Panc1 (cell line): Measurements from ENCODE around the gene TLK1. TPM values are rescaled to one million over a fixed set of nuclear protein-coding genes. Genes with fewer than 3 reads are reported as not detected.

Experiments
- ATAC-seq: fragments of 200-7000 bp; cut with Tn5 transposase; 2 replicates; pipeline ENCODE4 v1.9.1; 2020; ENCODE audit warnings: mild to moderate bottlenecking, moderate library complexity
- BruUV-seq: library from RNA; stranded (reverse); fragments of 400-500 nt; replicated peaks from 2 replicates; lab custom pipeline; 2021; lab: Mats Ljungman, UMichigan
- CTCF ChIA-PET: fragments of 300-600 bp; sonication (Branson Sonifier 250); formaldehyde crosslinking; loops from one replicate; lab custom pipeline; 2022; ENCODE audit warnings: antibody characterized with exemption; lab: Charles Lee
- POLR2A ChIA-PET: fragments of 300-600 bp; sonication (Branson Sonifier 250); formaldehyde crosslinking; loops from one replicate; lab custom pipeline; 2022; ENCODE audit warnings: antibody characterized with exemption; lab: Charles Lee
- DNase-seq: peaks from one replicate; pipeline ENCODE4 v3.0.0-alpha.2; 2010; ENCODE audit warnings: low read depth, low spot score
- H3K27ac ChIP-seq: 2 replicates; pipeline ENCODE4 v1.5.1; 2011; ENCODE audit warnings: mild to moderate bottlenecking, low read length, inconsistent platforms
- H3K27me3 ChIP-seq: fragments of 200-500 bp; sonication (Bioruptor generic); 2 replicates; pipeline ENCODE4 v1.6.0; 2014; ENCODE audit warnings: low read length, inconsistent platforms; ENCODE audit not compliant: control insufficient read depth, insufficient read depth
- H3K36me3 ChIP-seq: fragments of 200-500 bp; sonication (Bioruptor generic); 2 replicates; pipeline ENCODE4 v1.5.1; 2014; ENCODE audit warnings: inconsistent platforms, mild to moderate bottlenecking, low read length, moderate library complexity; ENCODE audit not compliant: control insufficient read depth, insufficient read depth
- H3K4me1 ChIP-seq: 2 replicates; pipeline ENCODE4 v1.5.1; 2011; ENCODE audit warnings: inconsistent platforms, mild to moderate bottlenecking, low read length, moderate library complexity; ENCODE audit not compliant: control insufficient read depth, insufficient read depth
- H3K4me3 ChIP-seq, 2 experiments: 2 replicates each; pipeline ENCODE4 v1.5.1; 2011 to 2012; ENCODE audit warnings: low read depth in 2 of 2, low read length in 2 of 2, mild to moderate bottlenecking in 2 of 2, inconsistent platforms in 1 of 2, moderate library complexity in 1 of 2
- H3K9me3 ChIP-seq: fragments of 200-500 bp; sonication (Bioruptor generic); 2 replicates; pipeline ENCODE4 v1.5.1; 2014; ENCODE audit warnings: low read depth, mild to moderate bottlenecking, inconsistent platforms, low read length, moderate library complexity; ENCODE audit not compliant: control insufficient read depth, insufficient read depth
- POLR2AphosphoS5 ChIP-seq: IDR thresholded peaks from 2 replicates; pipeline ENCODE4 v1.6.1; 2012; ENCODE audit warnings: mild to moderate bottlenecking, low read depth, low read length, moderate library complexity
- SIN3A ChIP-seq: IDR thresholded peaks from 2 replicates; pipeline ENCODE4 v1.6.1; 2012; ENCODE audit warnings: low read depth, mild to moderate bottlenecking, low read length, moderate library complexity, borderline replicate concordance; ENCODE audit not compliant: insufficient read depth
- TCF7L2 ChIP-seq: IDR thresholded peaks from 2 replicates; pipeline ENCODE4 v1.6.1; 2011; ENCODE audit warnings: mild to moderate bottlenecking, low read depth, low read length, inconsistent platforms
- in situ Hi-C: cut with HindIII; loops from 2 replicates; pipeline ENCODE4 v1.10.0; 2016; ENCODE audit warnings: low sequenced_read_pairs, low pct_unique_long_range_greater_than_20kb
- intact Hi-C: fragments of 100-400 bp; cut with micrococcal nuclease; formaldehyde crosslinking; loops from one replicate; pipeline ENCODE4 v1.10.0; 2022; ENCODE audit not compliant: unreplicated experiment
- total RNA-seq: library from RNA; stranded (reverse); gene quantifications from one replicate; pipeline ENCODE4 v1.2.1, GENCODE V29; 2021; ENCODE audit not compliant: unreplicated experiment
- TF ChIP-seq, protein P1 (sequence below), 2 experiments: IDR thresholded peaks; 2 replicates each; pipeline ENCODE4 v1.6.1; 2011 to 2012; ENCODE audit warnings: low read depth in 2 of 2, control low read depth in 1 of 2, low read length in 1 of 2, mild to moderate bottlenecking in 1 of 2, moderate library complexity in 1 of 2; ENCODE audit not compliant: insufficient read depth in 1 of 2
- TF ChIP-seq, protein P2 (sequence below): fragments of 450-650 bp; IDR thresholded peaks from 2 replicates; pipeline ENCODE4 v1.5.1; 2017; ENCODE audit warnings: mild to moderate bottlenecking

Gene TLK1
- total RNA-seq, 1 experiment from 2014 or later, result 92.9 TPM

DNA sequence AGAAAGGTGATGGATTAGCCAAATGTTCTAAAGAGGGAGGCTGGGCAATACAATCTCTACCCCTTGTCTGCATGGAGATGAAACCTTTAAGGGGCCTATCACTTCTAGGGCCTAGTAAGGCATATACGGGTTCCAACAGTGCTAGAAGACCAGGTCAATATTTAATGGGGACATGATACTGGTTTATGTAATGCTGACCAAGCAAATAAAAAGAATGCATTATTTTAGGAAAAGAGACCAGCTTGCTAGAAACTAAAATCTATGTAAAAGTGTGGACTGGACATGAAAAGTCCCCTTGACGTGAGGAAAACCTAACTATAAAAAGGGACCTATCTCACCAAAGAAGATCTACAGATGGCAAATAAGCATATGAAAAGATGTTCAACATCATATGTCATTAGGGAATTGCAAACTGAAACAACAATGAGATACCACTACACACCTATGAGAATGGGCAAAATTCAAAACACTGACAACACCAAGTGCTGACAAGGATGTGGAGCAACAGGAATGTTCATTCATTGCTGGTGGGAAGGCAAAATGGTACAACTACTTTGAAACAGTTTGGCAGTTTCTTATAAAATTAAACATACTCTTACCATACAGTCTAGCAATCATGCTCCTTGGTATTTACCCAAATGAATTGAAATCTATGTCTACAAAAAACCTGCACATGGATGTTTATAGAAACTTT, 45.9 kb upstream of the TLK1 start:
- BruUV-seq, result no TSS peak
- ChIA-PET POLR2A (no interaction called here), CTCF (interaction anchor here (0.7 kb wide), 1 partner anchor 120 kb away, joined by 3 read pairs; no protein-coding TSS in a partner anchor)
- Histone ChIP-seq H3K4me3 (no peak overlapping the region), H3K36me3 (no peaks in the 10 kb centered on the region), H3K4me1 (peaks cover 4% of the 10 kb centered on the region; the same call in 1 of the 2 replicates), H3K27ac (no peak overlapping the region), H3K27me3 (no peaks in the 10 kb centered on the region), H3K9me3 (no peaks in the 10 kb centered on the region)
- TF ChIP-seq SIN3A, result no peak
- TF ChIP-seq POLR2AphosphoS5, result no peak
- TF ChIP-seq TCF7L2, result no peak
- TF ChIP-seq, protein P1, sequence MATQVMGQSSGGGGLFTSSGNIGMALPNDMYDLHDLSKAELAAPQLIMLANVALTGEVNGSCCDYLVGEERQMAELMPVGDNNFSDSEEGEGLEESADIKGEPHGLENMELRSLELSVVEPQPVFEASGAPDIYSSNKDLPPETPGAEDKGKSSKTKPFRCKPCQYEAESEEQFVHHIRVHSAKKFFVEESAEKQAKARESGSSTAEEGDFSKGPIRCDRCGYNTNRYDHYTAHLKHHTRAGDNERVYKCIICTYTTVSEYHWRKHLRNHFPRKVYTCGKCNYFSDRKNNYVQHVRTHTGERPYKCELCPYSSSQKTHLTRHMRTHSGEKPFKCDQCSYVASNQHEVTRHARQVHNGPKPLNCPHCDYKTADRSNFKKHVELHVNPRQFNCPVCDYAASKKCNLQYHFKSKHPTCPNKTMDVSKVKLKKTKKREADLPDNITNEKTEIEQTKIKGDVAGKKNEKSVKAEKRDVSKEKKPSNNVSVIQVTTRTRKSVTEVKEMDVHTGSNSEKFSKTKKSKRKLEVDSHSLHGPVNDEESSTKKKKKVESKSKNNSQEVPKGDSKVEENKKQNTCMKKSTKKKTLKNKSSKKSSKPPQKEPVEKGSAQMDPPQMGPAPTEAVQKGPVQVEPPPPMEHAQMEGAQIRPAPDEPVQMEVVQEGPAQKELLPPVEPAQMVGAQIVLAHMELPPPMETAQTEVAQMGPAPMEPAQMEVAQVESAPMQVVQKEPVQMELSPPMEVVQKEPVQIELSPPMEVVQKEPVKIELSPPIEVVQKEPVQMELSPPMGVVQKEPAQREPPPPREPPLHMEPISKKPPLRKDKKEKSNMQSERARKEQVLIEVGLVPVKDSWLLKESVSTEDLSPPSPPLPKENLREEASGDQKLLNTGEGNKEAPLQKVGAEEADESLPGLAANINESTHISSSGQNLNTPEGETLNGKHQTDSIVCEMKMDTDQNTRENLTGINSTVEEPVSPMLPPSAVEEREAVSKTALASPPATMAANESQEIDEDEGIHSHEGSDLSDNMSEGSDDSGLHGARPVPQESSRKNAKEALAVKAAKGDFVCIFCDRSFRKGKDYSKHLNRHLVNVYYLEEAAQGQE (IDR thresholded peaks at IDR 0.05; ENCODE audit: insufficient read depth in 1 of 2, low read depth in 2 of 2, low read length in 1 of 2), result no peak
- TF ChIP-seq, protein P2, sequence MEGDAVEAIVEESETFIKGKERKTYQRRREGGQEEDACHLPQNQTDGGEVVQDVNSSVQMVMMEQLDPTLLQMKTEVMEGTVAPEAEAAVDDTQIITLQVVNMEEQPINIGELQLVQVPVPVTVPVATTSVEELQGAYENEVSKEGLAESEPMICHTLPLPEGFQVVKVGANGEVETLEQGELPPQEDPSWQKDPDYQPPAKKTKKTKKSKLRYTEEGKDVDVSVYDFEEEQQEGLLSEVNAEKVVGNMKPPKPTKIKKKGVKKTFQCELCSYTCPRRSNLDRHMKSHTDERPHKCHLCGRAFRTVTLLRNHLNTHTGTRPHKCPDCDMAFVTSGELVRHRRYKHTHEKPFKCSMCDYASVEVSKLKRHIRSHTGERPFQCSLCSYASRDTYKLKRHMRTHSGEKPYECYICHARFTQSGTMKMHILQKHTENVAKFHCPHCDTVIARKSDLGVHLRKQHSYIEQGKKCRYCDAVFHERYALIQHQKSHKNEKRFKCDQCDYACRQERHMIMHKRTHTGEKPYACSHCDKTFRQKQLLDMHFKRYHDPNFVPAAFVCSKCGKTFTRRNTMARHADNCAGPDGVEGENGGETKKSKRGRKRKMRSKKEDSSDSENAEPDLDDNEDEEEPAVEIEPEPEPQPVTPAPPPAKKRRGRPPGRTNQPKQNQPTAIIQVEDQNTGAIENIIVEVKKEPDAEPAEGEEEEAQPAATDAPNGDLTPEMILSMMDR, result no peak
- ATAC-seq (no peak), DNase-seq (no peak)
- intact Hi-C loops (no loop called here), in situ Hi-C loops (no loop called here)

DNA sequence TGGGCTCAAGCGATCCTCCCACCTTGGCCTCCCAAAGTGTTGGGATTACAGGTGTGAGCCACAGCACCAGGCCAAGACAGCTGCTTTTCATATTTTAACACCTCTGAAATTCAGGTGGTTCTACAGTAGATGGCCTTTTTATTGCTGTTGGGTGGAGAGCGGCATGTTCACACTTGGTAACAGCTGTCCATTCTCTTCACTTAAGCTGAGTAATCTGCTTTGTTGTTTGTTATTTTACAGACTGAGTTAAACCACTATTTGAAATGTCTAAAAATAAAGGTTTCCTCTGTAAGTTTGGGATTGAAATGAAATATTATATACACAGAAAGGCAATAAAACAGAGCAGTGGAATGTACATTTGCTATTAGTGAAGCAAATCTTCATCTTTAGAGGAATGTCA, 44.9 kb upstream of the TLK1 start:
- ATAC-seq (no peak), DNase-seq (no peak)
- Histone ChIP-seq H3K4me1 (no peaks in the 10 kb centered on the region), H3K27me3 (no peaks in the 10 kb centered on the region), H3K36me3 (no peaks in the 10 kb centered on the region), H3K4me3 (no peak overlapping the region), H3K27ac (no peak overlapping the region), H3K9me3 (no peaks in the 10 kb centered on the region)
- in situ Hi-C loops (no loop called here), intact Hi-C loops (no loop called here)
- TF ChIP-seq, protein P1 (IDR thresholded peaks at IDR 0.05; ENCODE audit: insufficient read depth in 1 of 2, low read depth in 2 of 2, low read length in 1 of 2), result no peak
- TF ChIP-seq TCF7L2 (no peak), SIN3A (no peak), POLR2AphosphoS5 (no peak)
- TF ChIP-seq, protein P2, result no peak
- ChIA-PET CTCF (interaction anchor here (0.7 kb wide), 1 partner anchor 119 kb away, joined by 3 read pairs; no protein-coding TSS in a partner anchor), POLR2A (interaction anchor here (0.7 kb wide), 1 partner anchor 48 kb away, joined by 4 read pairs; no protein-coding TSS in a partner anchor)
- BruUV-seq, result no TSS peak
